ENCODE measurements around the gene TSC22D1.

GRCh38 chr13:44415815-44416214, 160.3 kb downstream of the TSC22D1 start:
- TF ChIP-seq REST (IDR thresholded peaks at IDR 0.05; ENCODE audit: borderline replicate concordance) (no peak), CTCF (IDR thresholded peaks at IDR 0.05; ENCODE audit: poor library complexity, severe bottlenecking) (no peak), POLR2AphosphoS5 (IDR thresholded peaks at IDR 0.05) (no peak), EP300 (conservative IDR thresholded peaks at IDR 0.05; ENCODE audit: poor library complexity, severe bottlenecking) (no peak)

Data from neural cell (in vitro differentiated cells).